GM21381 (cell line): ENCODE results near the gene RAI14.

Source experiments
- ATAC-seq: cut with Tn5 transposase; IDR thresholded peaks from one replicate; pipeline ENCODE4 v1.9.1; 2021; ENCODE audit warnings: mild to moderate bottlenecking, moderate library complexity; ENCODE audit not compliant: unreplicated experiment

Gene RAI14

DNA sequence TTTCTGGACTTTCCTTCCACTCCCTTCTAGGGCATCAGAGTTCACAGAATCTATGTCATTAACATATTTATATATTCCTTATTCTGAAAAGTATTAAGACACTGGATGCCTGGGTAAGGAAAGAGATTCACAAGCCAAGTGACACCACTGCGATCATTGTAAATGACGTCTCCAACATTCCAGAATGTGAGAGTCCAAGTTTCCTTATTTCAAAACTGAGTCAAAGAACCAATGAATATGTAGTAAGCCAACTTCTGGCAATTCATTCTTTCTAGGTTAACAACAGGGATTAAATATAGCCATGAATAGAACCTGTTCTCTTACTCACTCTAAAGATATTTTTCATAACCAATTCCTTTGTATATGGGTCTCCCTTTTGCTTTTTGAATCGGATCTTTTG lies 18.1 kb downstream of the RAI14 start:
- ATAC-seq, result no peak

GRCh38 chr5:34675857-34676256 lies 19.7 kb downstream of the RAI14 start:
- no peak for ATAC-seq

DNA sequence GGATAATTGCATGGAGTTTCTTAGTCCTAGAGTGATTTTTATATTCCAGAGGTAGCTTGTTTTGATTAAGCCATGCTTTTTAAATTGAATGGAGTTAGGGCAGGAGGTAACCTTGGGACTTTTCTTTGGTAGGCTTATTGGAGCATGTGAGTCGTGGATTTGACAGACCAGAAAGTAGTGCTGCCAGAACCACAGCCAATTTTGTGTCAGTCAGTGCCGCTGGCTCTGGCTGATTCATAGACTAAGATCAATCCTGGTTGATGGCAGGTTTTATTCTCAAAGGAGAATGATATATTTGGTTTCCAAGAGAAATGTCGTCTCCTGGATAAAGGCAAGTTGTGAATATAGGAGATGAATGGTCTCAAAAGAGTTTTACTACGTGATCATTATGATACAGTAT lies 20.3 kb downstream of the RAI14 start:
- ATAC-seq, result no peak

DNA sequence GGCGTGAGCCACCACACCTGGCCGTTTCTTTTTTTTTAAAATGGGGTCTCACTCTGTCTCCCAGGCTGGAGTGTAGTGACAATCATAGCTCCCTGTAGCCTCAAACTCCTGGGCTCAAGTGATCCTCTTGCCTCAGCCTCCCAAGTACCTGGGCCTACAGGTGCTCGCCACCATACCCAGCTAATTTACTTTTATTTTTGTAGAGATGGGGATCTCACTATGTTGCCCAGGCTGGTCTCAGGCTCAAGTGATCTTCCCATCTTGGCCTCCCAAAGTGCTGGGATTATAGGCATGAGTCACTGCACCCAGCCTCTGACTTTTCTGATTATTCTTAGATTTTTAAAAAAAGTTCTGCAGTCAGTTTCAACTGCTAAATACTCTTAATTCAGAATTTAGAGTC lies 21.3 kb downstream of the RAI14 start:
- no peak for ATAC-seq

GRCh38 chr5:34680896-34681295 lies 24.8 kb downstream of the RAI14 start:
- no peak for ATAC-seq

DNA sequence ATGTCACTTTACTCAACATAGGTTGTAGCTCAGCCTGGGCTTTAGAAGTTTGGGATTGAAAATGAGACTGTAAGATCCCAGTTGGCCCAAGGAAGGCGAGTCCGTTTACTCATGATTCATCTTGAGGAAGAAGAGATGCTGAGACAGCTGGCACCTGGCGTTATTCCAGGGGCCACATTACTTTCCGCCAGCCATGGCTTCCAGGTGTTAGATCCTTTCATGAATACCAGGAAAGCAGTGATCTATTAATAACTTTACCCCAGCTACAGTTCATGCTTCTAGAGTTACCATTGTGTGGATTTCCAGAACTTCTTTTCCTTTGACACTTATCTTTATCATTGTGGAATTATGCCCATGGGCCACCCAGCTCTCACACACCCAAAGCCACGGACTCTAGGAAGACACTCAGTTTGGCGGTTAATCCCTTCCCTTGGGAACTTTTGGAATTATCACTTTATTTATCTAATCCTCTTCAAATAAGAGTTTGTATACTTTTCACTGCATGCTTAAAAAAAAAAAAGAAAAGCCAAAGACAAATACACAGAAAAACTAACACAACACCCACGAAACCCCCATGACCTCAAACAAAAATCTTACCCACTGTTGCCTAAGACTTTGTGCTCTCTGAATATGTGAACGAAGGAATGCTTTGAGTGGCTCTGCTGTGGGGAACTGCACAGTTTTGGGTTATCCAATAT lies 26.9 kb downstream of the RAI14 start:
- ATAC-seq, result no peak

- no peak for ATAC-seq
These were observed 28.3 kb downstream of the RAI14 start for GRCh38 chr5:34684281-34684979.

GRCh38 chr5:34684980-34685352 lies 28.8 kb downstream of the RAI14 start:
- no peak for ATAC-seq

GRCh38 chr5:34685485-34686165 lies 29.5 kb downstream of the RAI14 start:
- ATAC-seq, result no peak

DNA sequence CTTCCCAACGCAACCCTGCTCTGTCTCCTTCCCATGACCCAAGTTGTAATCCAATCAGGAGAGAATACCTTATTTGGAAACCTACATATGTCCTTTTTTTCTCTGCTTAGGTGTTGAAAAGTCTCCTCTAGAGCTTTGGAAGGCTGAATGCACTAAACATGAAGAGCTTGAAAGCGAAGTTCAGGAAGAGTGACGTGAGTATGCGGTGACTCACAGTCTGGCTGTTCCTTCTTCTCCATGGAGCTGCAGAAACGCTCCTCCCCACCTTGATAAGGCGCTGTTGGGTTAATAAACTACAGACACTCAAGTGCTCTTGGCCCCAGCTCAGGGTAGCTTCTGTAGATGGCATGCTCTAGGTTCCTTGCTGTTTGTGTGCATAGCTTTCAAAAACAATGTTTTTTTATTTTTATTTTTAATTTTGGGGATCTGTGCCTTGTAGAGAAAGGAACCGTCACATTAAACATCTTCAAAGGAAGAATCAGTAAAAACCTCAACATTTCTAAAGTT lies 30.7 kb downstream of the RAI14 start:
- no peak for ATAC-seq

DNA sequence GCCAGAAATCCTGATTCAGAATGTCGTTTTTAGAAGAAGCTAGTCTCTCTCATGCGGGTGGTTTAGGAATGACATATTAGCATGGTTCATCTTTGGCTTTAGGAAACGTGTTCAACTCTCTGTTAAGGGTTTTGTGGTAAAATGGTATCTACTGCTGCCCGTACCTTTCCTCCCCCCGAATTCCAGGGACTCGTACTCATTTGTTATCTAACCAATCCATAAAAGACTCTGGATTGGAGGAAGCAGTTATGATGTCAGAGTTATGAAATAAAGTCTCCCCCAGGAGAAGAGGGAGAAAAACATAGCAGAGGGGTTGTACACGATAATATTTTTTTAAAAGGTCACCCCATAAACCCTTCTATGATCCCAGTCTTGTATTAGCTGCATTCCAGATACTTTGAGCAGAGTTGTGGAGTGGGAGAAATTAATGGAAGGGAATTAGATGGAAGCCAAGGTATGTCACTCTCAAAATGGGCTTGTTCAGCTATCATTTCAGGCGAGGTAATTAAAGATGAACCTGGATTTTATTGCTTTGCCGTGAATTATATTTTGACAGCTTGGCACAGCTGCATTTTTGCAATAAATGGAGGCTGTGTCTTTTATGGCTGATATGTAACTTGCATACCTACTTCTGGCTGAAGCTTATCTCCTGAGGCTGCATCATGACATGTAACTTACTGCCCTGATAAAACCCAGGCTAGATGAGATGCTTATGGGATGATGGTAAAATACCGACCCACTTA lies 31.3 kb downstream of the RAI14 start:
- no peak for ATAC-seq

- no peak for ATAC-seq
These were observed 32.1 kb downstream of the RAI14 start for GRCh38 chr5:34688015-34688810.

GRCh38 chr5:34690301-34690700 lies 34.2 kb downstream of the RAI14 start:
- ATAC-seq, result no peak

DNA sequence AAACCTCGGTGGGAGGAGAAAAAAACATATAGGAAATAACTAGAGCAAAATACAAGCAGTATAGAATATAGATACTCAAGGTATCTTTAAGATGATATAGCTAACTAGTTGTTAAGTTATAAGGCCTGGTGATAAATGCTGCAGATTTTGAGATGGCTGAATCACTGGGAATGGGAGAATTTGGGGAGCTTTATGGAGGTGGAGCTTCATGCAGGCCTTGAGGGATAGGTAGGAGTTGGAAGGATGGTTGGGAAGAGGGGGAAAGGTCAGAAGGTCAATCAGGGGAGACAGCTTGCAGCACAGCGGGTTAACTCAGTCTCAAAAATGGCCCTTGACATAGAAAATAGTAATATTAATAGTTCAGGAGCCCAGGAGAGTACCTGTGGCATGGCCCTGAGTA lies 34.8 kb downstream of the RAI14 start:
- no peak for ATAC-seq

- no peak for ATAC-seq
These were observed 35.2 kb downstream of the RAI14 start for GRCh38 chr5:34691326-34691725.

- ATAC-seq, result no peak
These were observed 36.7 kb downstream of the RAI14 start for GRCh38 chr5:34692786-34693185.

DNA sequence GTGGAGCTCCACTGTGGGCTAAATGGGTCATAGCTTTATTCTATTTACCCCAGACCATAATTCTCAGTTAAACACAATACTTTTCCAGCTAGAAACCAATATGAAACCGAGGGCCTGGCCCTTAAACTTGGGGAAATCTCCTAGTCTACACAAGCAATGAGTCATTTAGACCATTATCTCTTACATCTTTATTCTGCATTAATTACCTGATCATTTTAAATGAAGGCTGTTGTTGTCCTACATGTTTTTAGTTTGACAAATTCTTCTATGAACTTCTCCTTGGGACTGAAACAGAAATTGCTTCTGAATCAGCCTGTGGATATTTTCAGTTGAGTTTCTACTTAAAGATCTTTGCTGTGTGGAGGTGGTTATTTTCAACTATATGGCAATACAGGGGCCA lies 37.9 kb downstream of the RAI14 start:
- no peak for ATAC-seq

DNA sequence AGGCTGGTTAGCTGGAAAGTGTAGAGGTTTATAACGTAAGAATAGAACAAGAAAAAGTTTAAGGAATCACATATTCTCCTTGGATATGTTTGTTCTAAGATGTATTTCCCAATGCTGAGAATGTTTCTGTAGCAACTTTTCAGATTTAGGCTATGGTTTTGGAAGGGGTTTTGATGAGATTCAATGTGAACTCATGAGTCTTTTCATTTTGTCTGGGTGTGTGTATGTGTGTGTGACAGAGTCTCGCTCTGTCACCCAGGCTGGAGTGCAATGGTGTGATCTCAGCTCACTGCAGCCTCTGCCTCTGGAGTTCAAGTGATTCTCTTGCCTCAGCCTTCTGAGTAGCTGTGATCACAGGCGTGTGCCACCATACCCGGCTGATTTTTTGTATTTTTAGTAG lies 38.6 kb downstream of the RAI14 start:
- ATAC-seq, result no peak

DNA sequence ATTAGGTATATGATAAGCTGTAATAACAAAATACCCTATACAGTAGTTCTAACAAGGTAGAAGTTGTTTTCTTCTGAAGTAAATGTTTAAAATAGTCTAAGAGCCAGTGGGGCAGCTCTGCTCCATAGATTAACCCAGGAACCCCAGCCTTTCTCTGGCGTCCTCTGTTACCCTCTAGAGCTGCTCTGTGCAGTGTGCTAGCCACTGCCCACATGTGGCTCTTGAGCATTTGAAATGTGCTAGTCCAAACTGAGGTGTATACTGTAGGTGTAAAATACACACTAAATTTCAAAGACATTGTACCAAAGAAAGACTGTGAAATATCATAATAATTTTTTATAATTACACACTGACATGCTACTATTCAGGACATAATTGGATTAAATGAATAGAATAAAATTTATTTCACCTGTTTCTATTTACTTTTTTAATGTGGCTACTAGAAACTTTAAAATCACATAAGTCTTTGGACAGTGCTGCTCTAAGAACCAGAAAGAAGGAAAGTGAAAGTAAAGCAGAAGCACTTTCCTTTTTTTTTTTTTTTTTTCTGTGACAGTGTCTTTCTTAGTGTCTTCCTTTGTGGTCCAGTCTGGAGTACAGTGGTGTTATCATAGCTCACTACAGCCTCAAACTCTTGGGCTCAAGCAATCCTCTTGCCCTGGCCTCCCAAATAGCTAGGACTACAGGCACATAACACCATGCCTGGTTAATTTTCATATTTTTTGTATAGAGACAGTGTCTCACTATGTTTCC lies 39.3 kb downstream of the RAI14 start:
- no peak for ATAC-seq
